Measurements from ENCODE around the gene TMEM132A. TPM values are rescaled to one million over a fixed set of nuclear protein-coding genes. Genes with fewer than 3 reads are reported as not detected.

The TMEM132A gene
- total RNA-seq, 1 experiment from 2014 or later = 154 TPM

Other genes starting within 250 kb of the TMEM132A start
- gene MS4A8, start 224.8 kb upstream of the TMEM132A start, total RNA-seq (2021; ENCODE audit: unreplicated experiment) = not detected
- not detected for gene MS4A18, start 199.7 kb upstream of the TMEM132A start, total RNA-seq (2021; ENCODE audit: unreplicated experiment)
- not detected for gene MS4A15, start 167.6 kb upstream of the TMEM132A start, total RNA-seq (2021; ENCODE audit: unreplicated experiment)
- not detected for gene MS4A10, start 139.1 kb upstream of the TMEM132A start, total RNA-seq (2021; ENCODE audit: unreplicated experiment)
- gene CCDC86, start 82.3 kb upstream of the TMEM132A start, total RNA-seq (2021; ENCODE audit: unreplicated experiment) = 70.2 TPM
- not detected for gene PTGDR2, start 68.5 kb upstream of the TMEM132A start, total RNA-seq (2021; ENCODE audit: unreplicated experiment)
- not detected for gene ZP1, start 56.9 kb upstream of the TMEM132A start, total RNA-seq (2021; ENCODE audit: unreplicated experiment)
- gene PRPF19, start 17.9 kb upstream of the TMEM132A start, total RNA-seq (2021; ENCODE audit: unreplicated experiment) = 149 TPM
- gene TMEM109, start 10.3 kb upstream of the TMEM132A start, total RNA-seq (2021; ENCODE audit: unreplicated experiment) = 91.8 TPM
- gene SLC15A3, start 27.7 kb downstream of the TMEM132A start, total RNA-seq (2021; ENCODE audit: unreplicated experiment) = 8.7 TPM
- gene CD6, start 47.2 kb downstream of the TMEM132A start, total RNA-seq (2021; ENCODE audit: unreplicated experiment) = 1.1 TPM
- 0.28 TPM for gene CD5, start 178.0 kb downstream of the TMEM132A start, total RNA-seq (2021; ENCODE audit: unreplicated experiment)
- gene VPS37C, start 237.0 kb downstream of the TMEM132A start, total RNA-seq (2021; ENCODE audit: unreplicated experiment) = 24.0 TPM

Measured in Panc1 (cell line).